Stimulated activated CD8-positive, alpha-beta memory T cell treated with anti-CD3 and anti-CD28 coated beads, Interleukin-7, amount 100 ng/mL, for 24 hours (primary cell): ENCODE results near the gene COA1.

ENCODE experiments used
- DNase-seq: peaks from one replicate; pipeline ENCODE4 v3.0.0-alpha.2; 2020; ENCODE audit warnings: low read depth

Gene COA1

GRCh38 chr7:43590862-43591557, 138.3 kb downstream of the COA1 start:
- DNase-seq, result no peak

GRCh38 chr7:43589728-43590127, 139.6 kb downstream of the COA1 start:
- no peak for DNase-seq
